H9 (cell line): ENCODE data around the gene LITAFD. TPM values are rescaled to one million over a fixed set of nuclear protein-coding genes. Genes with fewer than 3 reads are reported as not detected.
A peak's percentile ranks its signal among the peaks of the same experiment; 100 is the strongest.

ENCODE experiments used
- DNase-seq: peaks from one replicate; pipeline ENCODE4 v3.0.0-alpha.2; 2017
- H2AFZ ChIP-seq: one replicate; pipeline ENCODE4 v1.6.1; 2013; ENCODE audit warnings: mild to moderate bottlenecking, low read length, control low read depth, moderate library complexity
- H2AK5ac ChIP-seq: 2 replicates; pipeline ENCODE4 v1.6.1; 2013; ENCODE audit warnings: low read length, control low read depth, mixed read lengths; ENCODE audit not compliant: insufficient read length
- H2BK120ac ChIP-seq: one replicate; pipeline ENCODE4 v1.6.1; 2013; ENCODE audit warnings: low read depth, mild to moderate bottlenecking, low read length, control low read depth, inconsistent platforms; ENCODE audit not compliant: poor library complexity, severe bottlenecking
- H2BK12ac ChIP-seq: 2 replicates; pipeline ENCODE4 v1.6.1; 2013; ENCODE audit warnings: low read length, control low read depth, mixed read lengths, low read depth; ENCODE audit not compliant: insufficient read length
- H2BK15ac ChIP-seq: 2 replicates; pipeline ENCODE4 v1.6.1; 2013; ENCODE audit warnings: low read depth, low read length, control low read depth
- H2BK20ac ChIP-seq: one replicate; pipeline ENCODE4 v1.6.1; 2013; ENCODE audit warnings: low read depth, mild to moderate bottlenecking, low read length, control low read depth, inconsistent platforms; ENCODE audit not compliant: poor library complexity, severe bottlenecking
- H2BK5ac ChIP-seq: 2 replicates; pipeline ENCODE4 v1.6.1; 2013; ENCODE audit warnings: low read length, control low read depth, mixed read lengths; ENCODE audit not compliant: insufficient read length
- H3K14ac ChIP-seq: 2 replicates; pipeline ENCODE4 v1.6.1; 2013; ENCODE audit warnings: low read length, control low read depth; ENCODE audit not compliant: insufficient read depth
- H3K18ac ChIP-seq: 2 replicates; pipeline ENCODE4 v1.6.1; 2013; ENCODE audit warnings: low read depth, mild to moderate bottlenecking, mixed read lengths, low read length, control low read depth; ENCODE audit not compliant: insufficient read length
- H3K23ac ChIP-seq: 2 replicates; pipeline ENCODE4 v1.6.1; 2013; ENCODE audit warnings: low read length, control low read depth, mixed read lengths, low read depth; ENCODE audit not compliant: insufficient read length
- H3K23me2 ChIP-seq: 2 replicates; pipeline ENCODE4 v1.6.1; 2013; ENCODE audit warnings: low read depth, mild to moderate bottlenecking, mixed read lengths, low read length, control low read depth; ENCODE audit not compliant: insufficient read length, poor library complexity, severe bottlenecking
- H3K27ac ChIP-seq: 2 replicates; pipeline ENCODE4 v1.5.1; 2013; ENCODE audit warnings: low read length, control low read depth, mixed read lengths, low read depth; ENCODE audit not compliant: insufficient read length
- H3K27me3 ChIP-seq: 2 replicates; pipeline ENCODE4 v1.6.1; 2013; ENCODE audit warnings: low read length, control low read depth, inconsistent platforms; ENCODE audit not compliant: insufficient read depth
- H3K4ac ChIP-seq: 2 replicates; pipeline ENCODE4 v1.6.1; 2013; ENCODE audit warnings: low read depth, mild to moderate bottlenecking, control low read depth, inconsistent platforms, low read length, moderate library complexity
- H3K4me1 ChIP-seq: 2 replicates; pipeline ENCODE4 v1.6.1; 2013; ENCODE audit warnings: low read length, control low read depth, inconsistent platforms; ENCODE audit not compliant: insufficient read depth
- H3K4me2 ChIP-seq: 2 replicates; pipeline ENCODE4 v1.6.1; 2013; ENCODE audit warnings: low read length, control low read depth, mixed read lengths; ENCODE audit not compliant: insufficient read length, insufficient read depth
- H3K56ac ChIP-seq: 2 replicates; pipeline ENCODE4 v1.6.1; 2013; ENCODE audit warnings: low read depth, mild to moderate bottlenecking, mixed read lengths, low read length, control low read depth; ENCODE audit not compliant: insufficient read length
- H3K79me1 ChIP-seq: 2 replicates; pipeline ENCODE4 v1.6.1; 2013; ENCODE audit warnings: low read depth, mild to moderate bottlenecking, moderate library complexity, low read length, control low read depth, inconsistent platforms; ENCODE audit not compliant: insufficient read depth, poor library complexity, severe bottlenecking
- H3K79me2 ChIP-seq: 2 replicates; pipeline ENCODE4 v1.6.1; 2013; ENCODE audit warnings: low read length, control low read depth, inconsistent platforms; ENCODE audit not compliant: insufficient read depth
- H3K9ac ChIP-seq: 2 replicates; pipeline ENCODE4 v1.6.1; 2013; ENCODE audit warnings: low read length, control low read depth, mixed read lengths; ENCODE audit not compliant: insufficient read length; ENCODE audit errors: extremely low read depth
- H3K9me3 ChIP-seq: one replicate; pipeline ENCODE4 v1.6.1; 2013; ENCODE audit warnings: low read depth, low read length, inconsistent platforms; ENCODE audit not compliant: control insufficient read depth
- H3T11ph ChIP-seq: one replicate; pipeline ENCODE4 v1.6.1; 2013; ENCODE audit warnings: mild to moderate bottlenecking, low read length, control low read depth, inconsistent platforms
- H4K20me1 ChIP-seq: one replicate; pipeline ENCODE4 v1.6.1; 2013; ENCODE audit not compliant: control insufficient read depth, insufficient read length, insufficient read depth
- H4K5ac ChIP-seq: 2 replicates; pipeline ENCODE4 v1.6.1; 2013; ENCODE audit warnings: low read depth, mild to moderate bottlenecking, mixed read lengths, low read length, control low read depth; ENCODE audit not compliant: insufficient read length
- H4K8ac ChIP-seq: replicated peaks from 2 replicates; pipeline ENCODE4 v1.6.1; 2013; ENCODE audit warnings: low read length, control low read depth, mixed read lengths, low read depth; ENCODE audit not compliant: insufficient read length
- H4K91ac ChIP-seq: 2 replicates; pipeline ENCODE4 v1.6.1; 2013; ENCODE audit warnings: low read depth, mild to moderate bottlenecking, moderate library complexity, mixed read lengths, low read length, control low read depth; ENCODE audit not compliant: insufficient read length
- H3K27ac Mint-ChIP-seq, 3 experiments: 2 replicates in 2 of 3; 3 replicates in 1 of 3; pipeline ENCODE4 v1.8.0; 2020 to 2021; ENCODE audit warnings: mixed read lengths in 3 of 3, mild to moderate bottlenecking in 1 of 3, moderate library complexity in 1 of 3
- H3K27me3 Mint-ChIP-seq: 2 replicates; pipeline ENCODE4 v1.8.0; 2021; ENCODE audit warnings: low read depth, mild to moderate bottlenecking, moderate library complexity, mixed read lengths
- H3K36me3 Mint-ChIP-seq, 3 experiments: 2 replicates in 2 of 3; 3 replicates in 1 of 3; pipeline ENCODE4 v1.8.0; 2020 to 2021; ENCODE audit warnings: low read depth in 3 of 3, mixed read lengths in 3 of 3; ENCODE audit not compliant: insufficient read depth in 1 of 3
- H3K4me1 Mint-ChIP-seq, 2 experiments: 2 replicates each; pipeline ENCODE4 v1.8.0; 2020; ENCODE audit warnings: mixed read lengths in 2 of 2
- H3K4me3 Mint-ChIP-seq, 2 experiments: 2 replicates in 1 of 2; 3 replicates in 1 of 2; pipeline ENCODE4 v1.8.0; 2020 to 2021; ENCODE audit warnings: mild to moderate bottlenecking in 2 of 2, mixed read lengths in 2 of 2, moderate library complexity in 1 of 2
- H3K9me3 Mint-ChIP-seq, 2 experiments: 2 replicates in 1 of 2; 3 replicates in 1 of 2; pipeline ENCODE4 v1.8.0; 2020; ENCODE audit warnings: mild to moderate bottlenecking in 2 of 2, mixed read lengths in 2 of 2, moderate library complexity in 1 of 2
- WGBS: extraction: QIAGEN DNeasy Blood & Tissue Kit; methylation state at CpG from one replicate; pipeline ENCODE4 v1.1.7; 2013; ENCODE audit warnings: missing lambda C conversion rate, low lambda C conversion rate, mixed read lengths; ENCODE audit not compliant: insufficient read length; ENCODE audit errors: extremely low coverage; 5-methylcytosine and 5-hydroxymethylcytosine counted together
- total RNA-seq: library from RNA; stranded (reverse); gene quantifications from 2 replicates; pipeline ENCODE4 v1.2.1, GENCODE V29; 2021
- TF ChIP-seq, protein P1 (sequence below): fragments of 200-600 bp; sonication (generic); conservative IDR thresholded peaks from 3 replicates; pipeline ENCODE4 v1.8.0; 2021; ENCODE audit warnings: antibody characterized with exemption, mild to moderate bottlenecking

Gene LITAFD
- total RNA-seq, 1 experiment from 2014 or later: not detected

DNA sequence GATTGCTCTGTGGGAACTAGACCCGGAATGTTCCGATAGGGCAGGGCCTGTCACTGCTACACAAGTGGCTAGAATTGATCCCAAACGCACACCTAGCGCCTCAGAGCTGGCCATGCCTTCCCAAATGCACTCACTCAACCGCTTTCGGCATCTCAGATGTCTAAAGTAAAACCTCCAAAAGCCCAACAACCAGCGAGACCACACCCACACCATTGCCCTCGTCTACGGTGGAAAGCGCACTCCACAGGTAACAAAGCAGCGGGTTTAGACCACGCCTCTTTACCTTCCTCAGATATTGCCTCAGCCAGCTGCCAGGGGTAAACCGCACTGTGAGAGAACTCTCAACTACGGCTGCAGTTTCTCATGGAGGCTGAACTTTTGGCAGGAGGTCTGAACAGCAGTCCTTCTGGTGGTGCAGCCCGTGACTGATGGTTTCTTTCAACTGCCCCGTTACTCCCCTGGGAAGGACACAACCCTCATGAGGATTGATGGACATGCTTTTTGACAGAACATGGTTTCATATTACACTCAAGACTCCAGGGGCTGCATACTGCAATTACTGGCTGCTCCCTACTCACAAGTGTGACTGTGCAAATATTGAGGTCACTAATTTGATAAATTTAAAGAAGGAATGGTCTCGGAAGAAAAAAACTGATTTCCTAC is 47.1 kb downstream of the LITAFD start:
- H3K27ac Mint-ChIP-seq: peak overlapping the region in 2 of 3 experiments; percentile 69 to 72; a peak in 5 of 7 replicates
- H2AK5ac ChIP-seq: no peak overlapping the region
- DNase-seq: no peak
- peaks cover 43% of the 10 kb centered on the region; the same call in 1 of the 2 replicates for H3K79me2 ChIP-seq
- no peak overlapping the region for H4K91ac ChIP-seq
- H3T11ph ChIP-seq: no peak overlapping the region
- H3K4me3 Mint-ChIP-seq: no peak overlapping the region
- H4K20me1 ChIP-seq: no peaks in the 10 kb centered on the region
- no peaks in the 10 kb centered on the region for H3K27me3 ChIP-seq
- H2BK120ac ChIP-seq: no peak overlapping the region
- no peaks in the 10 kb centered on the region for H3K4me1 ChIP-seq
- no peaks in the 10 kb centered on the region for H3K9me3 ChIP-seq
- no peak overlapping the region for H3K14ac ChIP-seq
- peaks cover 19 to 24% of the 10 kb centered on the region in 2 experiments for H3K4me1 Mint-ChIP-seq
- H3K18ac ChIP-seq: no peak overlapping the region
- no peak overlapping the region for H3K23ac ChIP-seq
- H2BK12ac ChIP-seq: no peak overlapping the region
- no CpG with 5 or more reads among the region's 17 CpGs for WGBS
- H3K4ac ChIP-seq: no peak overlapping the region
- no peaks in the 10 kb centered on the region for H3K27me3 Mint-ChIP-seq
- H3K9me3 Mint-ChIP-seq: no peaks in the 10 kb centered on the region
- H2BK20ac ChIP-seq: no peak overlapping the region
- H3K4me2 ChIP-seq: no peak overlapping the region
- no peak overlapping the region for H3K56ac ChIP-seq
- no peak overlapping the region for H3K27ac ChIP-seq
- H3K9ac ChIP-seq: no peak overlapping the region
- peaks cover 7% of the 10 kb centered on the region for H3K79me1 ChIP-seq
- H2AFZ ChIP-seq: no peak overlapping the region
- peaks cover 28 to 51% (median 34%) of the 10 kb centered on the region in 3 experiments; a peak in 6 of 7 replicates for H3K36me3 Mint-ChIP-seq
- TF ChIP-seq, protein P1, sequence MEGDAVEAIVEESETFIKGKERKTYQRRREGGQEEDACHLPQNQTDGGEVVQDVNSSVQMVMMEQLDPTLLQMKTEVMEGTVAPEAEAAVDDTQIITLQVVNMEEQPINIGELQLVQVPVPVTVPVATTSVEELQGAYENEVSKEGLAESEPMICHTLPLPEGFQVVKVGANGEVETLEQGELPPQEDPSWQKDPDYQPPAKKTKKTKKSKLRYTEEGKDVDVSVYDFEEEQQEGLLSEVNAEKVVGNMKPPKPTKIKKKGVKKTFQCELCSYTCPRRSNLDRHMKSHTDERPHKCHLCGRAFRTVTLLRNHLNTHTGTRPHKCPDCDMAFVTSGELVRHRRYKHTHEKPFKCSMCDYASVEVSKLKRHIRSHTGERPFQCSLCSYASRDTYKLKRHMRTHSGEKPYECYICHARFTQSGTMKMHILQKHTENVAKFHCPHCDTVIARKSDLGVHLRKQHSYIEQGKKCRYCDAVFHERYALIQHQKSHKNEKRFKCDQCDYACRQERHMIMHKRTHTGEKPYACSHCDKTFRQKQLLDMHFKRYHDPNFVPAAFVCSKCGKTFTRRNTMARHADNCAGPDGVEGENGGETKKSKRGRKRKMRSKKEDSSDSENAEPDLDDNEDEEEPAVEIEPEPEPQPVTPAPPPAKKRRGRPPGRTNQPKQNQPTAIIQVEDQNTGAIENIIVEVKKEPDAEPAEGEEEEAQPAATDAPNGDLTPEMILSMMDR: no peak
- no peaks in the 10 kb centered on the region for H3K23me2 ChIP-seq
- H4K5ac ChIP-seq: no peak overlapping the region
- no peak overlapping the region for H2BK15ac ChIP-seq
- H2BK5ac ChIP-seq: no peak overlapping the region
- H4K8ac ChIP-seq: no peak overlapping the region
